ENCODE results near the gene FRAT1.

DNA sequence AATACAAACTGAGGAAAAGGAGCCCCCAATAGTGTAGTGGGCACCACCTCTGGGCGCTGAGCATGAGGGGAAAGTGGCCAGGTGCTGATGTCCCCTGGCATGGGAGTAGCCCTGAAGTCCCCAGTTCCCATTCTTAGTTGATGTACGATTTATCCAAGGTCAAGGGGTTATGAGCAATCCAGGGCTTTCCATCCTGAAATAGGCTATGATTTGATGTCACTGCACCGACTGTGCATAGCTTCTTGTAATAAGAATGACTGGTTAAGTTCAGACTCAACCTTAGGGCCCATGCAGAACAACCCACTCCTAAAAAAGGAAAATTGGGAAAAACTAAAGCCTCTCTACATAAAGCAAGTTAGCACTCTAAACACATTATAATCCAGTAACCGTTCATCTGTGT, 4.4 kb downstream of the FRAT1 start:
- no peak for TF ChIP-seq CTCF (IDR thresholded peaks at IDR 0.05 in 2 of 3, conservative IDR thresholded peaks at IDR 0.05 in 1 of 3; ENCODE audit: borderline replicate concordance in 1 of 3, insufficient read depth in 1 of 3, low read depth in 2 of 3, low read length in 2 of 3)
- TF ChIP-seq CBX3 (IDR thresholded peaks at IDR 0.05; ENCODE audit: low read depth) = no peak
- TF ChIP-seq ZFX (IDR thresholded peaks at IDR 0.05) = no peak
- TF ChIP-seq POLR2A (IDR thresholded peaks at IDR 0.05; ENCODE audit: borderline replicate concordance, extremely low read depth, insufficient read depth, insufficient read length) = no peak
- TF ChIP-seq ELF1 (IDR thresholded peaks at IDR 0.05; ENCODE audit: borderline replicate concordance, low read depth) = no peak
- TF ChIP-seq CEBPB (IDR thresholded peaks at IDR 0.05; ENCODE audit: low read depth) = no peak
- no peak for TF ChIP-seq EZH2 (IDR thresholded peaks at IDR 0.05)
- no peak for TF ChIP-seq SIN3A (IDR thresholded peaks at IDR 0.05; ENCODE audit: low read depth)
- TF ChIP-seq POLR2AphosphoS5 (IDR thresholded peaks at IDR 0.05; ENCODE audit: low read depth, low read length) = no peak
- TF ChIP-seq, protein P1, sequence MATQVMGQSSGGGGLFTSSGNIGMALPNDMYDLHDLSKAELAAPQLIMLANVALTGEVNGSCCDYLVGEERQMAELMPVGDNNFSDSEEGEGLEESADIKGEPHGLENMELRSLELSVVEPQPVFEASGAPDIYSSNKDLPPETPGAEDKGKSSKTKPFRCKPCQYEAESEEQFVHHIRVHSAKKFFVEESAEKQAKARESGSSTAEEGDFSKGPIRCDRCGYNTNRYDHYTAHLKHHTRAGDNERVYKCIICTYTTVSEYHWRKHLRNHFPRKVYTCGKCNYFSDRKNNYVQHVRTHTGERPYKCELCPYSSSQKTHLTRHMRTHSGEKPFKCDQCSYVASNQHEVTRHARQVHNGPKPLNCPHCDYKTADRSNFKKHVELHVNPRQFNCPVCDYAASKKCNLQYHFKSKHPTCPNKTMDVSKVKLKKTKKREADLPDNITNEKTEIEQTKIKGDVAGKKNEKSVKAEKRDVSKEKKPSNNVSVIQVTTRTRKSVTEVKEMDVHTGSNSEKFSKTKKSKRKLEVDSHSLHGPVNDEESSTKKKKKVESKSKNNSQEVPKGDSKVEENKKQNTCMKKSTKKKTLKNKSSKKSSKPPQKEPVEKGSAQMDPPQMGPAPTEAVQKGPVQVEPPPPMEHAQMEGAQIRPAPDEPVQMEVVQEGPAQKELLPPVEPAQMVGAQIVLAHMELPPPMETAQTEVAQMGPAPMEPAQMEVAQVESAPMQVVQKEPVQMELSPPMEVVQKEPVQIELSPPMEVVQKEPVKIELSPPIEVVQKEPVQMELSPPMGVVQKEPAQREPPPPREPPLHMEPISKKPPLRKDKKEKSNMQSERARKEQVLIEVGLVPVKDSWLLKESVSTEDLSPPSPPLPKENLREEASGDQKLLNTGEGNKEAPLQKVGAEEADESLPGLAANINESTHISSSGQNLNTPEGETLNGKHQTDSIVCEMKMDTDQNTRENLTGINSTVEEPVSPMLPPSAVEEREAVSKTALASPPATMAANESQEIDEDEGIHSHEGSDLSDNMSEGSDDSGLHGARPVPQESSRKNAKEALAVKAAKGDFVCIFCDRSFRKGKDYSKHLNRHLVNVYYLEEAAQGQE (IDR thresholded peaks at IDR 0.05; ENCODE audit: low read depth) = no peak
- no peak for TF ChIP-seq JUND (IDR thresholded peaks at IDR 0.05)
- no peak for TF ChIP-seq EZH2phosphoT487 (IDR thresholded peaks at IDR 0.05; ENCODE audit: borderline replicate concordance)

Measured in HCT116 (cell line).